Ishikawa (cell line): ENCODE data around the gene ATP12A.

ENCODE experiments used
- CEBPB ChIP-seq: IDR thresholded peaks from 2 replicates; pipeline ENCODE4 v1.6.1; 2012
- CREB1 ChIP-seq: IDR thresholded peaks from 2 replicates; pipeline ENCODE4 v1.6.1; 2012; ENCODE audit warnings: low read depth
- EGR1 ChIP-seq: IDR thresholded peaks from 2 replicates; pipeline ENCODE4 v1.6.1; 2012
- EP300 ChIP-seq: IDR thresholded peaks from 2 replicates; pipeline ENCODE4 v1.6.1; 2012; ENCODE audit warnings: borderline replicate concordance
- FOXM1 ChIP-seq: IDR thresholded peaks from 2 replicates; pipeline ENCODE4 v1.6.1; 2012; ENCODE audit warnings: low read depth, borderline replicate concordance
- NFIC ChIP-seq: IDR thresholded peaks from 2 replicates; pipeline ENCODE4 v1.6.1; 2012
- RAD21 ChIP-seq: IDR thresholded peaks from 2 replicates; pipeline ENCODE4 v1.6.1; 2012; ENCODE audit warnings: low read depth
- TAF1 ChIP-seq: IDR thresholded peaks from 2 replicates; pipeline ENCODE4 v1.6.1; 2012; ENCODE audit warnings: low read depth, mild to moderate bottlenecking
- TCF12 ChIP-seq: IDR thresholded peaks from 2 replicates; pipeline ENCODE4 v1.6.1; 2012; ENCODE audit warnings: low read depth
- TEAD4 ChIP-seq: IDR thresholded peaks from 2 replicates; pipeline ENCODE4 v1.6.1; 2012
- YY1 ChIP-seq: IDR thresholded peaks from 2 replicates; pipeline ENCODE4 v1.6.1; 2012; ENCODE audit warnings: low read depth
- ZBTB7A ChIP-seq: IDR thresholded peaks from 2 replicates; pipeline ENCODE4 v1.6.1; 2012; ENCODE audit warnings: low read depth
- TF ChIP-seq, protein P1 (sequence below): IDR thresholded peaks from 2 replicates; pipeline ENCODE4 v1.6.1; 2012; ENCODE audit warnings: low read depth, mild to moderate bottlenecking
- TF ChIP-seq, protein P2 (sequence below): IDR thresholded peaks from 2 replicates; pipeline ENCODE4 v1.6.1; 2012
- TF ChIP-seq, protein P3 (sequence below): IDR thresholded peaks from 2 replicates; pipeline ENCODE4 v1.6.1; 2012

Gene ATP12A

DNA sequence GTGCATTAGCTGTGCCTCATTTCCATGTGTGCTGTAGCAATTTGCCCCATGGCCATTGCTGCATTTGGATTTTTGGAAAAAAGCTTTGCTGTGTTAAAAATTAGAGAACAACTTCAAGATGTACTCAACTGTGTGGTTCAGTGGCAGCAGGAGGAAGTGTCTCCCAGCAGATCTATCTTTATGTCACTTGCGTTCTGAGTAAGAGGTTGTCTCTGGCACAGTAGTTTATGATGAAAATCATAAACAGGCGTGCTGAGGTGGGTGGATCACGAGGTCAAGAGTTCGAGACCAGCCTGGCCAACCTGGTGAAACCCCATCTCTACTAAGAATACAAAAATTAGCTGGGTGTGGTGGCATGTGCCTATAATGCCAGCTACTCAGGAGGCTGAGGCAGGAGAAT lies 54.7 kb downstream of the ATP12A start:
- TF ChIP-seq EGR1 (no peak), ZBTB7A (no peak), CEBPB (no peak), FOXM1 (no peak), TCF12 (no peak), TAF1 (no peak), YY1 (no peak), EP300 (no peak), RAD21 (no peak), CREB1 (no peak), TEAD4 (no peak), NFIC (no peak)
- TF ChIP-seq, protein P1, sequence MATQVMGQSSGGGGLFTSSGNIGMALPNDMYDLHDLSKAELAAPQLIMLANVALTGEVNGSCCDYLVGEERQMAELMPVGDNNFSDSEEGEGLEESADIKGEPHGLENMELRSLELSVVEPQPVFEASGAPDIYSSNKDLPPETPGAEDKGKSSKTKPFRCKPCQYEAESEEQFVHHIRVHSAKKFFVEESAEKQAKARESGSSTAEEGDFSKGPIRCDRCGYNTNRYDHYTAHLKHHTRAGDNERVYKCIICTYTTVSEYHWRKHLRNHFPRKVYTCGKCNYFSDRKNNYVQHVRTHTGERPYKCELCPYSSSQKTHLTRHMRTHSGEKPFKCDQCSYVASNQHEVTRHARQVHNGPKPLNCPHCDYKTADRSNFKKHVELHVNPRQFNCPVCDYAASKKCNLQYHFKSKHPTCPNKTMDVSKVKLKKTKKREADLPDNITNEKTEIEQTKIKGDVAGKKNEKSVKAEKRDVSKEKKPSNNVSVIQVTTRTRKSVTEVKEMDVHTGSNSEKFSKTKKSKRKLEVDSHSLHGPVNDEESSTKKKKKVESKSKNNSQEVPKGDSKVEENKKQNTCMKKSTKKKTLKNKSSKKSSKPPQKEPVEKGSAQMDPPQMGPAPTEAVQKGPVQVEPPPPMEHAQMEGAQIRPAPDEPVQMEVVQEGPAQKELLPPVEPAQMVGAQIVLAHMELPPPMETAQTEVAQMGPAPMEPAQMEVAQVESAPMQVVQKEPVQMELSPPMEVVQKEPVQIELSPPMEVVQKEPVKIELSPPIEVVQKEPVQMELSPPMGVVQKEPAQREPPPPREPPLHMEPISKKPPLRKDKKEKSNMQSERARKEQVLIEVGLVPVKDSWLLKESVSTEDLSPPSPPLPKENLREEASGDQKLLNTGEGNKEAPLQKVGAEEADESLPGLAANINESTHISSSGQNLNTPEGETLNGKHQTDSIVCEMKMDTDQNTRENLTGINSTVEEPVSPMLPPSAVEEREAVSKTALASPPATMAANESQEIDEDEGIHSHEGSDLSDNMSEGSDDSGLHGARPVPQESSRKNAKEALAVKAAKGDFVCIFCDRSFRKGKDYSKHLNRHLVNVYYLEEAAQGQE, result no peak
- TF ChIP-seq, protein P2, sequence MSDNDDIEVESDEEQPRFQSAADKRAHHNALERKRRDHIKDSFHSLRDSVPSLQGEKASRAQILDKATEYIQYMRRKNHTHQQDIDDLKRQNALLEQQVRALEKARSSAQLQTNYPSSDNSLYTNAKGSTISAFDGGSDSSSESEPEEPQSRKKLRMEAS, result no peak
- TF ChIP-seq, protein P3, sequence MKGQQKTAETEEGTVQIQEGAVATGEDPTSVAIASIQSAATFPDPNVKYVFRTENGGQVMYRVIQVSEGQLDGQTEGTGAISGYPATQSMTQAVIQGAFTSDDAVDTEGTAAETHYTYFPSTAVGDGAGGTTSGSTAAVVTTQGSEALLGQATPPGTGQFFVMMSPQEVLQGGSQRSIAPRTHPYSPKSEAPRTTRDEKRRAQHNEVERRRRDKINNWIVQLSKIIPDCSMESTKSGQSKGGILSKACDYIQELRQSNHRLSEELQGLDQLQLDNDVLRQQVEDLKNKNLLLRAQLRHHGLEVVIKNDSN, result no peak

DNA sequence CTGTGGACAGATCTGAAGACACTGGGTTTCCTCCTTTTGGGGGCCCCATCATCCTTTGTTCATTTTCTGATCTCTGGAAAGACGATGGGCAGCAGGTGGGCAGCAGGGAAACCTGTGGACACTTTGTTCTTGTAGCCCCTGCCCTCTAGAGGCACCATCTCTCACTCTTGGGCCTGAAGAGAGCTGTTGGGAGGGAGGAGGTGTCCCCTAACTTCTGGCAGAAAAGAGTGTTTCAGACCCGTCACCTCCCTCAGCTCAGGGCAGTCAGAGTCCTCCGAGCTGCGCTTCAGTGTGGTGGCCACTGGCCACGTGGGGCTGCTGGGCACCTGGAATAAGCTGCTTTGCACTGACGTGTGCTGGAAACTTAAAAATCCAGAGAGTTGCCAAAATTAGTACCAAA lies 56.8 kb downstream of the ATP12A start:
- no peak for TF ChIP-seq TEAD4
- TF ChIP-seq FOXM1, result no peak
- no peak for TF ChIP-seq TAF1
- TF ChIP-seq, protein P1, result no peak

DNA sequence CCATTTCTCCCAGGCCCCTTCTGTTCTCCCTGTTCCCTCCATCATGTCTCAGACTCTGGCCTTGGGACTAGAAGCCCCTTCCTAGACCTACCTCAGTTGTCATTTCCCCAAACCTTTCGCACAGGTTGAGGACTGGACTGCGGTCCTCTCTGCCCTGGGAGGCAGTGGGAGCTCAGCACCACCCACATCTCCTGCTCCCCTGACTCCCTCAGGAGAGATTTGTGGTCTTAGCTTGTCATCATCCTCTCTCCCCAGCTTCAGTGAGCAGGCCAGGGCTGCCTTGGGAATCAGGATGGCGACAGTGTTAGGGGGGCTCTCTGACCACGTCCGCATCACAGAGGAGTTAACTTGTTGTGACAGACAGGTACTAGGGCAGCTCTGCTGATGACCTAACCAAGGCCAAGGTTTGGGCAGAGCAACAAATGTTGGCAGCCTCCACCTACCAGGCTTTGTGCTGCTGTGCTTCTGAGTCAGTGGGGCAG lies 58.2 kb downstream of the ATP12A start:
- TF ChIP-seq NFIC (no peak), EGR1 (no peak), EP300 (no peak), ZBTB7A (no peak), RAD21 (no peak), TCF12 (no peak), TAF1 (no peak), FOXM1 (no peak), CREB1 (no peak), YY1 (no peak), TEAD4 (no peak), CEBPB (no peak)
- TF ChIP-seq, protein P3, result no peak
- TF ChIP-seq, protein P2, result no peak
- TF ChIP-seq, protein P1, result no peak

DNA sequence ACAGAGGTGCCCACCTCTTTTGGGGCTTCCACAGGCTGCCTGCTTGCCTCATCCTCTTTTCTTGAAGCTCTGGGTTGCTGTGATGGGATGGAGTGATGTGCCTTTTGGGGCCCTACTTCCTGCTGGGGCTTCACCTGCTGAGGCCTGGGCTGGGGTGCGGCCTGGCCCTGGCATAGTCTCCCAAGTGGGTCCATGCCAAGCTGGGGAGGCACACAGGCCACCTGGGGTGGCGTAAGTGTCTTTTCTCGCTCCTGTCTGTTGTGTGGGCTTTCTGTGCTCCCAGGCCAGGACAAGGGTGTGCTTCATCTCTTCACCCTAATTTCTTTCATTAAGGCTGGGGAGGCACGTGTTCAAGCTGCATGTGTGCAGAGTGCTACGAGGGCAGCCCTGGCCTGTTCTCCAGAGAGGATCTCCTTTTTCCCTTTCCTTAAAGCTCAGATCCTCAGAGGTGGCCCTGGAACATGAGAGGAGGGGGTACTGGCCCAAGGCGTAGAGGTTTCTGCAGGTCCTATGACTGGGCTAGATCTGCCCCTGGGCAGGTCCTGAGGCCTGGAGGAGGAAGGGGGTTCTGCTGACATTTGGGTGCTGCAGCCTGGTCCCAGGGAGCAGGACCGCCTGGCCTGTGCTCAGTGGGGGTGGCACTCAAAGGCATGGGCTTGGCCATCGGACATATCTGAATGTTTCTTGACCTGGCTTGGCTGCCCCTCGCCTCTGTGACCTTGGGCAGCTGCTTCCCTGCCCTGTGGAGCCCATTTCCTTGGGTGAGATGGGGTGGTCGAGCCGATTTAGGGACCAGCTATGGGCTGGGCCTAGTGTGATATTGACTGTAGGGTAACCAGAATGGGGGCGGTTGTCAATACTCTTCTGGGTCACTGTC lies 60.0 kb downstream of the ATP12A start:
- TF ChIP-seq CEBPB (no peak), YY1 (no peak), NFIC (no peak), EGR1 (no peak), CREB1 (no peak), RAD21 (no peak), FOXM1 (no peak), TEAD4 (no peak)
- TF ChIP-seq, protein P3, result no peak
- TF ChIP-seq, protein P2, result no peak
